NCI-H446 treated with DMSO at 0.1 percent for 48 hours (cell line): ENCODE measurements around the gene FBXW7.
A peak's percentile ranks its signal among the peaks of the same experiment; 100 is the strongest.

Source experiments
- DNase-seq: peaks from one replicate; lab custom pipeline; 2025; lab: John Stamatoyannopoulos, UW

Gene FBXW7

DNA sequence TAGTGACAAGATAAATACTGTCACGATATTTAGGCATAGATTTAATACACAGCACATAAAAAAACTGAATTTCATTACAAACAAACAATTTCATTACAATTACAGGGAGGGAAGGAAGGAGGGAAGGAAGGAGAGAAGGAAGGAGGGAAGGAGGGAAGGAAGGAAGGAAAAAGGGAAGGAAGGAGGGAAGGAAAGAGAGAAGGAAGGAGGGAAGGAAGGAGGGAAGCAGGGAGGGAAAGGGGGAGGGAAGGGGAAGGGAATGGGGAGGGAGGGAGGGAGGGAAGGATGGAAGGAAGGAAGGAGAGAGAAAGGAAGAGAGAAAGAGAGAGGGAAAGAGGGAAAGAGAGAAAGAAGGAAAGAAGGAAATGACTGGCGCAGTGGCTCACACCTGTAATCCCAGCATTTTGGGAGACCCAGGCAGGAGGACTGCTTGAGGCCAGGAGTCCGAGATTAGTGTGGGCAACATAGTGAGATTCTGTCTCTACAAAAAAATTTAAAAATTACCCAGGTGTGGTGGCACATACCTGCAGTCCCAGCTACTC, 64.6 kb downstream of the FBXW7 start:
- DNase-seq = no peak

DNA sequence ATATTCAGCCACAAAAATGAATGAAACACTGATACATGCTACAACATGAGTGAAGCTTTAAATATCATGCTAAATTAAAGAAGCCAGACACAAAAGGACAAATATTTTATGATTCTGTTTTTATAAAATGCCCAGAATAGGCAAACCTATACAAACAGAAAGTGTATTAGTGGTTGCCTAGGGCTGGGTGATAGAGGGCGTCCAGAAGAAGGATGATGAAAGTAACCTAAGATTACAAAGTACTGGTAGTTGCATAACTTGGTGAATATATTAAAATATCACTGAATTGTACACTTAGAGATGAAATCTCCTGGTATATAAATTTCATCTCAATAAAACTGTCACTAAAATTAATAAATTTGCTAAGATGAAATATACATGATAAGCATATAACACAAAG, 67.5 kb downstream of the FBXW7 start:
- DNase-seq = no peak

DNA sequence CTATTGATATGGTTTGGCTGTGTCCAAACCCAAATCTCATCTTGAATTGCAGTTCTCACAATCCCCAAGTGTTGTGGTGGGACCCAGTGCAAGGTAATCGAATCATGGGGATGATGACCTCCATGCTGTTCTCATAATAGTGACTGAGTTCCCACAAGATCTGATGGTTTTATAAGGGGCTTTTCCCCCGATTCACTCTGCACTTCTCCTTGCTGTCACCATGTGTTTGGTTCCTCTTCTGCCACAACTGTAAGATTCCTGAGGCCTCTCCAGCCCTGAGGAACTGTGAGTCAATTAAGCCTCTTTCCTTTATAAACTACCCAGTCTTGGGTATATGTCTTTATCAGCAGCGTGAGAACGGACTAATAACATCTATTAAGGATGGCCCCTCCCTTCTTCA, 68.8 kb downstream of the FBXW7 start:
- no peak for DNase-seq

DNA sequence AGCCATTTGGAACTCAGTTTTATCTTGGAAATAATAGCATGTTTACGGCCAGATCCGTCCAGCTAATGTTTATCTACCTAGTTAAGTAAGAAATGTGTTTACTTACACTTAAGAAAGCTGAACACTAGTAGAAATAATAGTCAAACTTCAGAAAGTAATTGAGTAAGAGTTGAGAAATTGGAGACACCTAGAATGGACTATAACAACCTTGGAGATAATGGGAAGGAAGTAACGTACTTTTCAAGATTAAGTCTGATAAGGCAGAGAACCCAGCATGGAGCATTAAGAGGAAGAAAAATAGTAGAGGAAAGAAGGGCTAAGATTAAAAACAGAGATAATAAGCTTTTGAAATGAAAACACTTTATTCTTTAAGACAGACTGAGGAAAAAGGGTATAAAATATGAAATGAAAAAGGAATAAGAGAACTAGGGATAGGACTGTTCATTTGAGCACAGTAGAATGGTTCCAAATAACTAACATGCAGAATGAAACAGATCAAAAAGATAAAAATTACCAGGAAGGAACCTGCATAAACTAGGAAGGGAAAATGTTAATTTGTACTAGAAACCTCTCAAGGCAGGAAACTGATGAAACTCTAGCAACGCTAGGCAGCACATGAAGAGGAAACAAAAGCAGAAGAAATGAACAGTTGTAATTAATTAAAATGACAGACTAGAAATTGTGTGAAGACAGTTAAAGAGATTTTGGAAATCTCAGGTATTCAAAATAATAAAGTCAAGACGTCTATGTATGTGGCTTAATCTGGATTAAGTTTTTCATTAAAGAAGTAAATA, 71.7 kb downstream of the FBXW7 start:
- no peak for DNase-seq

DNA sequence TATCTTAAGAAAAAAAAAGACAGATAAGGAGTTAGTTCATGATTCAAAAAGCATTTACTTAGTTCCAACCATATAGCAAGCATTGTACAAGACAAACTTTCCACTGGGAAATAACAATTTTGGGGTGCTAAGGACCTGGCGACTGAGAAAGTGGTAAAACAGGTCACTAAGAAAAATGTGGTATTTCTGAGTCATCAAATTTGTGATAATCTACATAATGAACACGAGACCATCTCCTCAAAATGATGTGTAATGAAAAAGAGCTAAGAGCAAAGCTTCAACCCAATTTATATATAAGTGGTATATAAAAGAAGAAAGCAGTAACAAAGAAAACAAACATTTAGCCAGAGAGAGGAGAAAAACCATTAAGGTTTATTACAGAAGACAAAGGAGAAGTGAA, 72.3 kb downstream of the FBXW7 start:
- DNase-seq = no peak

DNA sequence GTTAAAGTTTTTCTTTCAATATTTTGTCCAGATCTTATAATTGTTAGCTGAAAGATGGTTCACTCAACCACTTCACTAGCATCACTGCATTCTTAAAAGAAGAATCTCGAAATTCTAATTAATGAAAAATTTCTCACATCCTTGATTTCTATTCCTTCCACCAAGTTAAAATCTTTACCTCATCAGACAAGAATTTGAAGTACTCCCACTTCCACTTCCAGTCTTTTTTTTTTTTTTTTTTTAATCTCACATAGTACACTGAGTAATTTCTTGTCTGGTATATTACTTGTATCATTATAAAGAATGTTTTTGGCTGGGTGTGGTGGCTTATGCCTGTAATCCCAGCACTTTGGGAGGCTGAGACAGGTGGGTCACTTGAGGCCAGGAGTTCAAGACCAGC, 73.2 kb downstream of the FBXW7 start:
- no peak for DNase-seq

DNA sequence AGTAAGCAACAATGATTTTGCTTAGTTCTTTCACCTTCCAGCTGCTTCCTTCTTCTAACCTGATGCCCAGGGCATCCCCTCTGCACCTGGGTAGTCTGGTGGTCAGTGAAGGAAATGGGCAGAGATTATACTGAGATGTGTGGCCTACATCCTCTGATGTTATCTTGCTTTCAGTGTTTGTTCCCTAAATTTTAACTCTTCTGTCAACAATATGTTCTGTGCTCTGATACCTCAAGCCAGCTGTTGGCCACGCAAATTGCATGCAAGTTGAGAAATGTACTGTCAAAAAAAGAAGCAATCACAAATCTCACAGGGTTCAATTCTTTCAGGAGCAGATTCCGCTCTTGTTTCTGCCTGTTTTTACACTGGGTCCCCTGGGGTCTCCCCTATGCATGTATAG, 73.8 kb downstream of the FBXW7 start:
- DNase-seq = no peak

DNA sequence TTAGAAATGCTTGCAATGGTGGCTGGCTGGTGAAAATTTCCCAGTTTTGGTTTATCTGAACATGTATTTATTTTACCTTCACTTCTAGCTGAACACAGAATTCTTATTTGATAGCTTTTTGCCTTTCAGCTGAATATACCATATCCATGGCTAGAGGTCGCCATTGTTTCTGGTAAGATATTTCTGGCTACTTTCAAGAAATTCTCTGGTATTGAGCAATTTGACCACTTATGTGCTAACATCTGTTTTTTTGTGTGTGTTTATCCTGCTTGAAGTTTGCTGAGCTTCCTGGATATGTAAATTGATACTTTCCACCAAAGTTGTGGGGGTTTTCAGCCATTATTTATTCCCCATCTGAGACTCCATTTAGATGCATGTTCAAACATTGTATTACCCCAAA, 75.4 kb downstream of the FBXW7 start:
- DNase-seq = no peak

DNA sequence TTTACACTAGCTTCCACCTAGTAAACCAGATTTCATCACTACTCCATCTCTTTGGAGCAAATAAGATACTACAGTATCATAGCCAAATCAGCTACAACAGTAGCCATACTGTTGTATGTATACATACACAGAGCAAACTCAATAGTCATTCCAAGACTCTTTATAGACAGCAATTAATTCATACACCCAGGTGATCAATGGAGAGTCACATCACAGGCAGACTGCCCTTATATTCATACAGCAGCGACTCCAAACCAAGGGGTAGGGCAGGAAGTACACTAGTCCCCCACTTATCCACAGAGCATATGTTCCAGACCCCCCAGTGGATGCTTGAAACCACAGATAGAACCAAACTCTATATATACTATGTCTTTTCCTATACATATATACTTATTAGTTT, 76.6 kb downstream of the FBXW7 start:
- no peak for DNase-seq

DNA sequence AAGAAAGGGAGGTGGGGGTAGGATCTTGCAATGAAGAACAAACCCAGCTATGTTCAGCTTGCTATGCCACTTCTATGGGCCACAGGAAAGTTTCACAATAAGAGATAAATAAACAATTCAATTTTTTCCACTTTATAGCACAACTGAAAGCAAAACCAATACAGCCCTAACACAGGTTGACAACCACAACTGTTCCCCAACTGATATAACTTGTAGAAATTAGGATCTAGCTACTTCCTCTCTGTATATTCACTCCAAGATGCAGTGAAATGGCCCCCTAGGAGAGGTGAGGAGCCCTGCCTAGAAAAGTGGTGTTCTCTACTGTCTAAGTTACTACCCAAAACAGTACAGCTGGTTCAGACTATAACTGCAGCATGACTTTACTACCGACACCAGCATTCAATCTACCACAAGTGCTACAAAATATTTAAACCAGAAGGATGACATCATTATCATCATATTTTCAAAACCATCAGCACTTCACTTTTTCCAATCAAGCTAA, 77.0 kb downstream of the FBXW7 start:
- no peak for DNase-seq

DNA sequence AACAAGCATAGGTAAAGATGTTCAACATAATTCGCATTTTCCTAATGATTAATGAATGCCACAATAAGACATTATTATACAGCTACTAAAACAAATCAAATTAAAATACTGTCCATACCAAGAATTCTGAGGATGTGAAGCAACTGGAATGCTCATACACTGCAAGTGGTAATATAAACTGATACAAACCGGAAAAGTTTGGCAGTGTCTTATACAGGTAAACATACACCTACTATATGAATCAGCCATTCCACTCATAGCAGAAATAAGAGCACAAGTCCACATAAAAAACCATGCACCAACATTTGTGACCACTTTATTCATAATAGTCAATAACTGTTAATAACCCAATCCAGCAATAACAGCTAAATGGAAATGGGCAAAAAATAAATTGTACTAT, 79.3 kb downstream of the FBXW7 start:
- DNase-seq = no peak

DNA sequence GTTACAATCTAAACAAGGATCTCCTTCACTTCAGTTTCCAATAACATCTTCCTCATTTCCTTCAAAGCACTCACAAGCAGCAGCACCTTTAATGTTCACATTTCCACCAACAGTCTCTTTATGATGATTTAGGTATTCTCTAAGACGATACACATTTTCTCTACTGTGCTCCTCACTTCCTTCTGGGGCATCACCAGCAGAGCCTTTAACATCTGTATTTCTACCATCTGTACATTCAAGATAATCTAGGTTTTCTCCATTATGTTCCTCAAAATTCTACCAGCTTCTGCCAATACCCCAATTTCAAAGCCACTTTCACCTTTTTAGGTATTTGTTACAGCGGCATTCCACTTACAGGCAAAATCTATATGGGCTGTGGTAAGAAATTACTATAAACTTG, 80.6 kb downstream of the FBXW7 start:
- no peak for DNase-seq

DNA sequence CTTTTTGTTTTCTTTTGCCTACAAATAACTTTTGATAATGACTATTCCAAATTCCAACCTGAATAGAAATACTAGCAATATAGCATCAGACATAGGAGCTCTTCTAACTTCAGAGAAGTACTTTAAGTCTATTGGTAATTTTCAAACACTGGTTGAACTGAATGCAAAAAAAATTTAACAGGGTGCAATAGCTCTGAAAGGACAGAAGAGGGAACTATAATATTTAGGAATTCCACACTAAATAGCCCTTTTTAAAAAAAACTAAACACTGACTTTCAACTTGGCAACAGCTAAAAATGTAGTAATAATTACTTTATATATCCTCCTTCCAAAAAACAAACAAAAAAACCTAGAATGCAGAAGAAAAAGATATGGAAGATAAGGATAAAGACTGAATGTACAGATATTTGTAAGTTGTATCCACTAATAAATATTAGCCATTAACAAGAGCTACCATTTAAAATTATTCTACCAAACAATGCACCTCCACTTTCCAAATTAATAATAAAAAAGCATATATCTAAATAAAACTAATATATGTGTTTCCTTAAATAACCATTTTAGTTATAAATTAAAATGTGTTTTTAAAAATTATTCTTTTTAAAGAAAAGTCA, 81.4 kb downstream of the FBXW7 start:
- peak; percentile 10 for DNase-seq

DNA sequence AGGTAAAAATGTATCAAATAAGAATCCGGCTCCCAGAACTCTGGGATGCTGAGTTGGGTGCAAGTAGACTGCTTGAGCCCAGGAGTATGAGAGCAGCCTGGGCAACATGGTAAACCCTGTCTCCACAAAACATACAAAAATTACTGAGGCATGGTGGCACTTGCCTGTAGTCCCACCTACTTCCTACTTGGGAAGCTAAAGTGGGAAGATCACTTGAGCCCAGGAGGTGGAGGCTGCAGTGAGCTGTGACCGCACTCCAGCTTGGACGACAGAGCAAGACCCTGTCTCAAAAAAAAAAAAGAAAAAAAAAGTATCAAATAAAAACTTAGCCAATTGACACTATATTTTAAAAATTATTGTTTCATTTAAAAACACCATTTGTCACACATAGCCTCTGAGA, 84.4 kb downstream of the FBXW7 start:
- DNase-seq = no peak

DNA sequence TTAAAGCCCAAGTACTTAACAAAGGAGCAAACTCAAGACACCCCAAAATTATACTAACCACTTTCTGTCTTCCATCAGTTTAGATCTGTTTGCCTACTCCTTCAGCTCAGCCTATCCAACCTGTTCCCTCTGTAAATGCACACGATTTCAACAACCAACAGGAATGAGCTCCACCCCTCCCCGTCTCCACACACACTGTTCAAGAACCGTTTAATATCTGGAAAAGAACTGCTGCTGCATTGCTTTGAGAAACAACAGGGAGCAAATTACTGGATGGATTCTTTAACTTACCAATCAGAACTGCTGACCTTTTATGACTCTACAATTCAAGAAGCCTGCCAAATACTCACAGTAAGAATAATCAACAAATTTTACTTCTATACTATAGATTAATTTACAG, 87.0 kb downstream of the FBXW7 start:
- DNase-seq = no peak

DNA sequence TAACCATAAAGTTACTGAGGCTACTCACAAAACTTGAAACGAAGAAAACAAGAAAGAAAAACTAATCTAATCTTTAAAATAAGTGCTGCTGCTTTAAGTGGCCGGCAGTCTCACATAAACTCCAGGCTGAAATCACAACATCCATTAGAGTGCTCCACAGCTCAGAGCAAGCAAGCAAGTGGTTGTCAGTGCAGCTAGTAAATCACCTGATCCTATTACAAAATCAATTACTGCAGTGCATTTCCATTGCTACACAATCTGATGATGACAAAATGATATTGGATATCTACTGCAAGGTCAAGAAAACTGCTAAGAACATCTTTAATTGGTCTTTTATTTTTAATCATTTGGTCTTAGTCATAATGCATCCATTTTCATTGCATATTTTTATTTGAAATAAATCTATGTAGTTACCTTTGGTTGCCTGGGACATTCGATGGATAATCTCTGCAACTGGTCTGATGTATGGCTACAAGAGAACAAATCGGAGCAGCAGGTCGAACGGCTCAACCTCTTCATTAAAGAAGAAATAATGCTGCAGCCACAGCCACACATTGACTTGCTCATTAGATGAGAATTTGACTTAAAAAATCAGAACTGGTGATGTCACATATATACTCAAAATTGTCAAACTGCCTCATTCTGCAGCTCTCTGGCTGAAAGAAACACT, 87.7 kb downstream of the FBXW7 start:
- no peak for DNase-seq

DNA sequence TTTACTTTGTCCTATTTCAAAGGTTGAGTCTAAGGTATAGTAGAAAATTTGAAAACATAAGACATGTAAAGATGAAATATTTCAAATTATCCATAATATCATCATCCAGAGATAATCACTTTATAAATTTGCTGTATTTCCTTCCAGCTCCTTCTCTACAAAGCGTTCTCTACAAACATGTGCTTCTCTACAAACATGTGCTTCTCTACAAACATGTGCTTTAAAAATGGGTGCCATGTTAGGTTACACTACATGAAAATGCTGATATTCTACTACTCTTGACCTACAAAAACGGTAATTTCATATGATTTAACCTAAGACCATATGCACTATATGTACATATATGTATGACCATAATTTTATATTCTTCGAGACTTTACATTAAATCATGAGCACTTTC, 92.0 kb downstream of the FBXW7 start:
- DNase-seq = no peak

DNA sequence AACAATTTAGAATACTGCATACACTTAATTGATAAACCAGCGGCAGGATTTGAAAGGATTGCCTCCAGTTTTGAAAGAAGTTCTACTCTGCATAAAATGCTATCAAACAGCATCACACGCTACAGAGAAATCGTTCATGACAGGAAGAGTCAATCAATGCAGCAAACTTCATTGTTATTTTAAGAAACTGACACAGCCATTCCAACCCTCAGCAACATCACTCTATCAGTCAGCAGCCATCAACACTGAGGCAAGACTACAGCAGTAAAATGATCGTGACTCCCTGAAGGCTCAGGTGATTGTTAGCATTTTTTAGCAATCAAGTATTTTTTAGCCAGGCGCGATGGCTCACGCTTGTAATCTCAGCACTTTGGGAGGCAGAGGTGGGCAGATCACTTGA, 98.3 kb downstream of the FBXW7 start:
- DNase-seq = no peak

DNA sequence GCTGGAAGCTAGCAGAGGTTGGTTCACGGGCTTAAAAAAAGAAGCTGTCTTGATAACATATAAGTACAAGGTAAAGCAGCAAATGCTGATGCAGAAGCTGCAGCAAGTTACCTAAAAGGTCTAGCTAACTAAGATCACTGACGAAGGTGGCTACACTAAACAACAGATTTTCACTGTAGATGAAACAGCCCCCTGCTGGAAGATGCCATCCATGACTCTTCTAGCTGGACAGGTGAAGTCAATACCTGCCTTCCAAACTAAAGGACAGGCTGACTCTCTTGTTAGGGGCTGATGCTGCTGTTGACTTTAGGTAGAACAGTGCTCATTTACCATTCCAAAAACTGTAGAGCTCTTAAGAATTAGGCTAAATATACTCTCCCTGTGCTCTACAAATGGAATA, 99.5 kb downstream of the FBXW7 start:
- no peak for DNase-seq

DNA sequence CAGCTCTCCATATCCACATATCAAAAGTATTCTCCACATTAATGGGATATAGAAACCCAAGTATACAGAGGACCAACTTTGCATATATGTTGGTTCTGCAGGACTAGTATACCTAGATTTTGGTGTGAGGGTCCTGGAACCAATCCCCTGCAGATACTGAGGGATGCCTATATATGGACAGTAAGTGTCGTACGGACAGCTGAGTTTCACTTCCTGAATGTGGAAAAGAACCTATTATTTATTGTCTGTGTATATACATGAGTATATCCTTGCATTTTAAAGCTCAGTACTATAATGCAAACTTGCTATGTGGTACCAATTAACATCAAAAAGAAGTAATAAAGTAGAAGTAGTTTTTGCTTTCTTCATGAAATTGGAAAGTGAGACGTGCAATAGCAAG, 101.9 kb downstream of the FBXW7 start:
- no peak for DNase-seq

DNA sequence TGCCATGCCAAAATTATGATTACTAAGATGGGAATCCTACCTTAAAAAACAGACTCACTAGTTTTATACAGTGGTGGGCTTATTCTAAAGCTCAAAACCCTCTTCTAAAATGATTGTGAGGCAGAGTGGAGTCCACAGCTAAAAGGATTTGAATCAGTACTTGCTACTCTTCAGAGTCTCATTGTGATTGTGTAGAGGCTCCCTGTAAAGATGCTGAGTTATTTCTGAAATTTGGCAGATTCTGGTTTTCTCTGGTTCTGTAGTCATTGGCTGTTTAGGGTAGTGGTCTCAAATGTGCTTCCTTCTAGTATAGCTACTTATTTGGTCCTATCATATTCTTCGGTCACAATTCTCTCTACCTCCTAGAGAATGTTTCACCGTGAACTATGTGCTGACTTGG, 104.1 kb downstream of the FBXW7 start:
- DNase-seq = no peak

DNA sequence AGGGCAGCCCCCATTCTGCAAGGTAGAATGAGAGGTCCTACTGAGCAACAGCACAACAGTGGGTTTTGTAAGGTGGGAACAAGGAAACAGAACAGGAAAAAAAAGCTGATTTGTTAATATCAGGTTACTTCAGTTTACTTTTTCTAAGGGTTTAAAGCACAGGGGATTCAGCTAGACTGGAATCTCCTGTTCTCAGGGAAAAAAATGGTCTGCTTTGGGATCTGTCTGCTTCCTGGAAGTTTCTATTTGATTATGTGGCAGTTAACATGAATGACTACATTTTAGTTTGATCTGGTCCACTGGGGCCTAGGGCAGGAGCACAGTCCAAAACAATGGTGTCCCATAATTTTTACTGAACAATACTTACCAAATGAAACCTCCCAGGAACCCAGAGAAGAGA, 104.6 kb downstream of the FBXW7 start:
- no peak for DNase-seq

DNA sequence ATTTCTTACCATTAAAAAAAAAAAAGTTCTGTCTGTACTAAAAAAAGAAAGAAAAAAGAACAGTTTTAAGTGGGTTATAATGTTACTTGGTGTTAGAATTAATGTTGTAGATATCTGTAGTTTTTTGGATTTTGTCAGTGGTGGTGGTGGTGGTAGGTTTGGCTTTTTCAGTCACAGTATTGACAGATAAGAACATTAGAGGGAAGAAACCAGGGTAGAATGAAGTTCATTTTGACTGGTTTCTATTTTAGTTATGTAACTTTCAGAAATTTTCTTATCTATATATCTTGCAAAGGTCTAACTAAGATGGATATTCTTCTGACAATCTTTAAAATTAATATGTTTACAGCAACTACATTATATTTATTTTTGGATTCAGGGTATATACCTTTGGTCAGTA, 105.4 kb downstream of the FBXW7 start:
- no peak for DNase-seq
